DMS 273 (cell line): ENCODE measurements around the gene IMPG2.

Experiments used
- DNase-seq: peaks from one replicate; lab custom pipeline; 2025; ENCODE audit not compliant: unreplicated experiment; lab: John Stamatoyannopoulos, UW

Gene IMPG2

GRCh38 chr3:101320475-101320874 lies at the start of gene IMPG2:
TSS of gene IMPG2 (minus strand) at chr3:101320575. CDS start at chr3:101320372, 203 bp downstream.
- peak; percentile 9 for DNase-seq

GRCh38 chr3:101362406-101362805 lies 42.0 kb upstream of the IMPG2 start:
- no peak for DNase-seq

- no peak for DNase-seq
Measured at GRCh38 chr3:101351829-101352228, 31.5 kb upstream of the IMPG2 start.

GRCh38 chr3:101340591-101340990 lies 20.2 kb upstream of the IMPG2 start:
- no peak for DNase-seq

- no peak for DNase-seq
Measured at GRCh38 chr3:101333883-101334282, 13.5 kb upstream of the IMPG2 start.

- no peak for DNase-seq
Measured at GRCh38 chr3:101329016-101329673, 8.8 kb upstream of the IMPG2 start.

GRCh38 chr3:101325393-101326134 lies 5.2 kb upstream of the IMPG2 start:
- DNase-seq, result peak; percentile 90

GRCh38 chr3:101319531-101319930 lies 844 bp downstream of the IMPG2 start:
- DNase-seq, result peak; percentile 12

GRCh38 chr3:101312545-101312944 lies 7.8 kb downstream of the IMPG2 start:
- no peak for DNase-seq

GRCh38 chr3:101311676-101312075 lies 8.7 kb downstream of the IMPG2 start:
- DNase-seq, result no peak

GRCh38 chr3:101310978-101311375 lies 9.4 kb downstream of the IMPG2 start:
- DNase-seq, result no peak

GRCh38 chr3:101308147-101308772 lies 12.1 kb downstream of the IMPG2 start:
- DNase-seq, result peak; percentile 48

GRCh38 chr3:101303836-101304235 lies 16.5 kb downstream of the IMPG2 start:
- DNase-seq, result no peak

GRCh38 chr3:101303089-101303731 lies 17.2 kb downstream of the IMPG2 start:
- no peak for DNase-seq

- no peak for DNase-seq
Measured at GRCh38 chr3:101300073-101300472, 20.3 kb downstream of the IMPG2 start.

GRCh38 chr3:101292027-101292426 lies 28.3 kb downstream of the IMPG2 start:
- no peak for DNase-seq

GRCh38 chr3:101288294-101288693 lies 32.1 kb downstream of the IMPG2 start:
- no peak for DNase-seq

GRCh38 chr3:101284757-101285156 lies 35.6 kb downstream of the IMPG2 start:
- DNase-seq, result no peak

GRCh38 chr3:101281521-101282030 lies 38.8 kb downstream of the IMPG2 start:
- no peak for DNase-seq

- DNase-seq, result no peak
Measured at GRCh38 chr3:101279765-101280385, 40.5 kb downstream of the IMPG2 start.

- no peak for DNase-seq
Measured at GRCh38 chr3:101279162-101279561, 41.2 kb downstream of the IMPG2 start.
